NCI-H146 (cell line): ENCODE measurements around the gene PLEKHH3.

Experiments
- DNase-seq: peaks from one replicate; lab custom pipeline; 2025; lab: John Stamatoyannopoulos, UW

The PLEKHH3 gene

DNA sequence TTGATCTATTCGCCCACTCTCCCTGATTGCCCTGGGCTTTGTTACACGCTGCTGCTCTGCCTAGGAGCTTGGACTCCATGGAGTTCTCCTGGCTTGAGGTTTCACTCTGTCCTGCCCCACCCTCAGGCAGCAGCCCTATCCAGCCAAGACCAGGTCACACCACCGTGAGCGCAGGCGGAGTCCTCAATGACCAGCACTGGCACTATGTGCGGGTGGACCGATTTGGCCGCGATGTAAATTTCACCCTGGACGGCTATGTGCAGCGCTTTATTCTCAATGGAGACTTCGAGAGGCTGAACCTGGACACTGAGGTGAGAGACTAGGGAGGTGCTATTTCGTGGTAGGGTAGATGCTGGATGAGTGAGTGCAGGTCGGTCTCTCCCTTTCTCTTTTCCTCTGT lies 9.0 kb upstream of the PLEKHH3 start:
- DNase-seq: no peak

DNA sequence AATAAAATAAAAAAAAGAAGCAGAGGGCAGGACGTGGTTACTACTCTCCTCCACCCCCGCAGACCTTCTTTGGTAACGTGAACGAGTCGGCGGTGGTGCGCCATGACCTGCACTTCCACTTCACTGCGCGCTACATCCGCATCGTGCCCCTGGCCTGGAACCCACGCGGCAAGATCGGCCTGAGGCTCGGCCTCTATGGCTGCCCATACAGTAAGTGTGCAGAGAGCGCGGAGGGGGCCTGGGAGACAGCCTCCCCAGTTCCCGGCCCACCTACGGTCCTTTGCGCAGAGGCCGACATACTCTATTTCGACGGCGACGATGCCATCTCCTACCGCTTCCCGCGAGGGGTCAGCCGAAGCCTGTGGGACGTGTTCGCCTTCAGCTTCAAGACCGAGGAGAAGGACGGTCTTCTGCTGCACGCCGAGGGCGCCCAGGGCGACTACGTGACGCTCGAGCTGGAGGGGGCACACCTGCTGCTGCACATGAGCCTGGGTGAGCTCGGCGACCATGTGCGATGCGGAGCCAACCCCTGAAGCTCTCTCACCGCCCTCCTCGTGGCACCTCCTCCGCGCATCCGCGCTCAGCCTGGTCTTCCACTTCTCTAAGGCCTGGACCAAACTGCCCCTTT lies 8.2 kb upstream of the PLEKHH3 start:
- no peak for DNase-seq

DNA sequence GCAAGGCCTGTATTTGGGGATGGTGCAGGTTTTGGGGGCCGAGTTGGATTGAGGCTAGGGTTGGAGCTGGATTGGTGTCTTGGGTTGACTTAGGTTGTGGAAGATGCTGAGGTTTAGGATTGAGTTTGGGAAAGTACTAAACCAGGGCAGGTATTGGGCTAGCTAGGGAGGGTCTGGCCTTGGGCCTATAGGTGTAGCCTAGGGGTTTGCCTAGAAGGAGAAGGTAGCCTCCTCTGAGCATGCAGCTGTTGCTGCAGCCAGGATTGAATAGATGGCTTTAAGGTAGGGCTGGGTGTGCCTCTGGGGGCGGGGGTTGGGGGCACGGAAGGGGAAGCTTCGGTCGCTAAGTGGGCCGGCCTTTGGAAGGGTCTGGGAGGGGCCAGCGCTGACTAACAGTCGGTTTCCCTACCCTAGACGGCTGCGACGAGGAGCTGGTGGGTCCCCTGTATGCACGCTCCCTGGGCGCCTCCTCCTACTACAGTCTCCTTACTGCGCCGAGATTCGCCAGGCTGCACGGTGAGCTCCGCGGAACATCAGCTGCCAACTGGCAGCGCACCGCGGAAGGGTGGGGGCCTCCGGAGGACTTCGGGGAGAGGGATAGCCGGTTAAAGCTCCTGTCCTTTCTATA lies 6.7 kb upstream of the PLEKHH3 start:
- no peak for DNase-seq

DNA sequence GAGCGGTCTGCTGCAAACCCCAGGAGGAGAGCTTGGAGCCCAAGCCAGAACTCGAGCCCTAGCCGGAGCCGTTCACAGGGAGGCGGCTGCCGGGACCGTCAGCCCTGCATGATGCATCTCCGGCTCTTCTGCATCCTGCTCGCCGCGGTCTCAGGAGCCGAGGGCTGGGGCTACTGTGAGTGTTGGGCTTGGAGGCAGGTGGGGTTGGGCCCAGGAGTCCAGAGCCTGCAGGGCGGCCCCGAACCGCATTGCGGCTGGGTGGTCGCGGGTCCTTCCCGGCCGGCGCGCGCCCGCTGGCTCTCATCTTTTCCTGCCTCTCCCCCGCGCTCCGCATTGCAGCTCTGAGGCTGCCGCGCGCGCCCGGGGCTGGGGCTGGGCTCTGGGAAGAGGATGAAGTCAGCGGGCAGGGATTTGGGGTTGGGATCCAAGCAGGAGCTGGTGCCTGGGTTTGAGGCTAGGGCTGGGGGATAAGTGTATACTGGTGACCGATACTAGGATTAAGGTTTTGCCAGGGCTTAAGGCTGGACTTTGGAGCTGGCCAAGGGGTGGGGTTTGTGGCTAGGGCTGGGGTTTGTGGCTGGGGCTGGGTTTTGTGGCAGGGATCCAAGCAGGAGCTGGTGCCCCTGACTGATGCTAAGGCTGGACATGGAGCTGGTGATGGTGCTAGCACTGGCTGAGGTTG lies 6.1 kb upstream of the PLEKHH3 start:
- peak; percentile 58 for DNase-seq

DNA sequence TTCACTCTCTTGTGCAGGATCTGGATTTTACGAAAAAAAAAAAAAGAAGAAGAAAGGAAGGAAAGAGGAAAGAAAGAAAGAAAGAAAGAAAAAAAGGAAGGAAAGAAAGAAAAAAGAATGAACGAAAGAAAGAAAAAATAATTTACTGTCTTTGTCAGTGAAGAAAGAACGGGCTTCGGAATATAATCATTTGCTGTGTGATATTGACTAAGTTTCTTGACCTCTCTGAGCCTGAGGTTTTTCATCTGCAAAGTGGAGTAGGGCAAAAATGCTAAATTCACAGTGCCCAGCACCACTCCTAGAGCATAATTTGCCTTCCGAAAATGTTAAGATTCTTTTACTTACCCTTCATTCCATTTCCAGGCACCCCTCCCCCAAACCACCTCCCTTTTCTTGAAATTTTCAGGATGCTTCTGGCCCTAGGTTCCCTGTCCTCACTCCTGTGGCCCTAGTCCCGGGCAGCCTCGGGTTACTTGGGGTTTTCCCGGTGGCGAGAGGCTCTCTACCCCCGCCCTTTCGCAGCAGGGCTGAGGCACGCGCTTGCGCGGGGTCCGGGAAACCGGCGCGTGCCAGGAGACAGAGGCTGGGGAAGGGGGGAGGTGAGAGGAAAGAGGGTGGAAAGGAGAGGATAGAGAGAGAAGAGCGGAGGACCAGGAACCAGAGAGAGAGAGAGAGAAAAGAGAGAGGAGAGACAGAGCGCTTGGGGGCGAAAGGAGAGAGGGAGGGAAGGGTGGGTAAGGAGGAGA lies 5.4 kb upstream of the PLEKHH3 start, which contains the start of gene CNTNAP1:
Gene CNTNAP1, plus strand, starts transcription at position 556 of the 746 bp plus-strand sequence. CDS start 299 bp downstream, outside the sequence.
- DNase-seq: peak; percentile 58

DNA sequence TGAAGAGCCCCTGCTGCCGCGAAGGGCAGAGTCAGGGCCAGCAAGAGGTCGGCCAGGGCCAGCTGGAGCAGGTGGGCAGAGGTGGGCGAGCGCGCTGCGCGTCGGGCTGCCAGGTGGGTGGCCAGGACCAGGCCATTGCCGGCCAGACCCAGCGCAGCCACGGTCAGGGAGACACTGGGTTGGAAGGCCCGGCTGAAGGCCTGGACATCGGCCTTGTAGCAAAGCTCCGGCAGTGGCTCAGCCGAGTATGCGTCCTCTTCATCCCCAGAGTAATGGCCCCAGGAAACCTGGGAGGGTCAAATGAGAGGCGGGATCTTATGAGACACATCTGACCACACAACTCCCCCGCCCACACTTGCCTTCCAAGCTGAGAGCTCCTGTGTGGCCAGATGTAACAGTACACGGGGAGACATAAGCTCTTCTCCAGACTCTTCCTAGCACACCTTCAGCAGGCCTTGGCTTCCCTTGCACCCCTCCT lies 3.6 kb upstream of the PLEKHH3 start:
- DNase-seq: peak; percentile 75

DNA sequence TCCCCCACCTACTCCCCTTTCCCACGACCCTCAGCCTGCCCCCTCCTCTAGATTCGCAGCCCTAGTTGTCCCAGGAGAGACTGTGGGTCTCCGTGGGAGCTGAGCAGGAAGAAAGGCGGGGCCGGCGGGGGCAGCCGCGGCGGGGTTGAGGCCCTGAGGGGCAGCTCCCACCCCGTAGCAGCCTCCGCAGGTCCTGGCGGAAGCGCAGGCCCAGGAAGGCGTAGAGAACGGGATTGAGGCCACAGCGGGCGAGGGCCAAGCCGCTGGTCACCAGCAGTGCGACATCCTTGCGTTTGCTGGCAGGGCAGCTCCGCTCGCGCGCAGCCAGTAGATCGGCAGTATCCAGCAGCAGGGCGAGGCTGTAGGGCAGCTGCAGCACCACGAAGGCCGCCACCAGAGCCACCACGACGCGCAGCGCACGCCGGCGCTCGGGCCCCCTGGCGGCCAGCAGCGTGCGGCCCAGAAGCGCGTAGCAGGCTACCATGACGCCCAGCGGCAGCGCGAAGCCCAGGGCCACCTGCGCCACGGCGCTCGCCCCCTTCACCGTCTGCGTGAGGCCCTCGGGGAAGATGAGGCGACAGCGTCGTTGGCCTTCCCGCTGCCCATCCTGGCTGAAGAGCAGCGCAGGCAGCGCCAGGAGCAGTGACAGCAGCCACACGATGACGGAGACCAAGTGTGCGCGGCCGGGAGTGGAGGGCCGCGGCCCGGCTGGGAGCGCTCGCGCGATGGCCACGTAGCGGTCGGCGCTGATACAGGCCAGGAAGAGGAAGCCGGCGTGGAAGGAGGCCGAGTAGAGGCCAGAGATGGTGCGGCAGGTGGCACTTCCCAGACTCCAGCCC lies 2.9 kb upstream of the PLEKHH3 start:
- peak; percentile 82 for DNase-seq

DNA sequence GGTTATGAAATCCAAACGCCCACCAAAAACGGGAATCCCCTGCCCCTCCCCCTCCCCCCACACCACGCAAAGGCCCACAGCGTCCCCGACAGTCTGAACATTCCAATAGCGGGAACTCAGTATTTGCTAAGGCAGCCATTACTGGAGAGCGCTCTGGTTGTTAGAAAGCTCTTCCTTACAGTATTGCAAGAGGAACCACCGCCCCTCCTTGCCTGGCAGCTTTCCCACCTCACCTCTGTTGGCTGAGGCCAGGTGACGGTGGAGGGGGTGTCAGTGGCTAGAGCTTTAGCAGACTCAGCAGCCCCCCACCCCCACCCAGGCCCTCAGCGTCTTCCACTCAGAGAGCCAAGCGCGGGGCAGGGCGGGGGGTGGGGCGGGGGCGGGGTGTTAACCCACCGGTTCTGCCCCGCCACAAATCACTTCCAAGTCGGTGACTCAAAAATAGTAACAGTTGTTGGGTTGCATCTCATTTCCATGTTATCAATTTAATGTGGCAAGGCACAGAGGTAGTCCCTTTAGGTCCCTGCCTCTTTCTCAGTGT lies 2.2 kb upstream of the PLEKHH3 start:
- peak; percentile 69 for DNase-seq

DNA sequence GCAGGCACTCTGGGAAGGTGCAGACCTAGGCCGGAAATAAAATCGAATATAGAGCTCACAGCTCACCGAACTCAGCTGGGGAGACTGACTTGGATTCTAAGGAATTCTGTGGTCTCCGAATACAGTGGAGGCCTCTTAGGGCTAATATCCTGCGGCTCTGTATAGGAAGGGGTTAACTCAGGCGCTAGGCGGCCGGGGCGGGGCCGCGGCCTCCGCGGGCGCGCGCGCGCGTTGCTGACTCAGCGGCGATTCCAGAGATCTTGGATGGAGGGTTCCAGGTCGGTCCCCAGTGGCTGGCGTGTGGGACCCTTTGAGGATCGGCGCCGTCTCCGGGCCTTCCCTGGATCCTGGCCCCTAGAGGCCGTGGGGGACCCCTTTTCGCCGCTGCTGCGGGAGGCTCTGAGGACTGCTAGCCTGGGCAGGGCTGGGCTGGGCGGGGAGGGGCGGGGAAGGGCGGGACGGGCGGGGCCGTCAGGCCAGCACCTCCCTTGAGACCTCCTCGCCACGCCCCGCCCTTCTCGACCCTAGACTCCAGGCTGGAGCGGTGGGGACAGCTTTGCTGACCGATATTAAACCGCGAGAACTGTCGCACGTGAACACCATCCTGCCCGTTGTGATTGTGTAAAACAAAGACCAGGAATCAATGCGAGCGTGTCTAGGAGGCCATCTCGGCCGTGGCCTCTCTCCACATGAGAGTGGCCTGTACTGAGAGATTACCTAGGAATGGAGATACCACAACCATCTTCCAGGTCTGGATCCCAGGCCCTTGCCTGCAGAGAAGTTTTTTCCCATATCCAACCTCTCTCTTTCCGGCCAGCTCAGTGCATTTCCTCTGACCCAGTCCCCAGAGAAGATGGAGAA lies 1.4 kb upstream of the PLEKHH3 start:
- peak; percentile 95 for DNase-seq

DNA sequence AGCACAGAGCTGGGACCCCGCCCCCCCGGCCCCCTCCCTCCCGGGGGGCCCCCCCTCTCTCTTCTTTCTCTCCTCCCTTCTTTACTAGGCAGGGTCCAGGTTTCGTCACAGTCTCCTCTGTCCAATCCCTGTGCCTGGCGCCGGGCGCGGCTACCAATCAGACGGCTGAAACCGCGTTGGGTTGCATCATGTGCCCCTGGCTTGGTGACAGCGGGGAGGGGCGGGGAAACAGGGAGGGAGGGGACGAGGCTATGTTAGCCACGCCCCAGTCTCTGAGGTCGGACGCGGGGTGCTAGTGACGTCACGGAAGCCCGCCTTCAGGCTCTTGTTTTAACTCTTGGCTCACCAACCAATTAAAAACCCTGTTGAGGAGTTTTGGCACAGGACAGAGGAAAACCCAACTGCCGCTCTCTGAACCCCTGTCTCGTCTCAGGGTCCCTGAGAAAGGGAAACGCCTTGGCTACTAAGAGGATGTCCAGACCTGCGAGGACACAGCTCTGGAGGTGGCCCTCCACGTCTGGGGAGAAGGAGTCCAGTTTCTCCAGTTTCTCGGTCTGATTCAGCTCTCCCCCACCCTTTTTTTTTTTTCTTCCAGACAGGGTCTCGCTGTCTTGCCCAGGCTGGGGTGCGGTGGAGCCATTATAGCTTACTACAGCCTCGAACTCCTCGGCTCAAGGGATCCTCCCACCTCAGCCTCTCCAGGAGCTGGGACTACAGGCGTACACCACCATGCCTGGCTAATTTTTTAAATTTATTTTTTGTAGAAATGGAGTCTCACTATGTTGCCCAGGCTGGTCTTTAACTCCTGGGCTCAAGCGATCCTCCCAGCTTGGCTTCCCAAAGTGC lies 441 bp upstream of the PLEKHH3 start:
- peak; percentile 99 for DNase-seq

DNA sequence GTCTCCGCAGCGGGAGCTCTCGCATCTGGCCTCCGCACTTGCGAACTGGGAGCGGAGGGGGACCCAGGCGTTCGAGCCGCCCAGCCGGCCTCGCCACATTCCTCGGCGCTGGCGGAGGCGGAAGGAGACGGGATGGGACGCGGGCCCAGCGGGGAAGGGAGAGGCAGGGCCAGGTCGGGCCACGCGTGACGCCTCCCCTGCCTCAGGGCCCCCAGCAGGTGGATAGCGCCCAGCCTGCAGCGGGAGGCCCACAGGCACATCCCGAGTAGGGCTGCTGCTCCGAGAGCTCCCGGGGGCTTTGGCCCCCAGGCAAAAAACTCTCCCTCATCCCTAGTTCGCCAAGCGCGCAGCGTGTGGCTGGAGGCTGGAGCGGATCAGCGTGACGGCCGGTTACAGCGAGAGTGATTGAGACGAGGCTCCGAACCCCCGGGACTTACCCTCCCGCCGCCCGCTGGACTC lies 800 bp downstream of the PLEKHH3 start:
- peak; percentile 57 for DNase-seq

DNA sequence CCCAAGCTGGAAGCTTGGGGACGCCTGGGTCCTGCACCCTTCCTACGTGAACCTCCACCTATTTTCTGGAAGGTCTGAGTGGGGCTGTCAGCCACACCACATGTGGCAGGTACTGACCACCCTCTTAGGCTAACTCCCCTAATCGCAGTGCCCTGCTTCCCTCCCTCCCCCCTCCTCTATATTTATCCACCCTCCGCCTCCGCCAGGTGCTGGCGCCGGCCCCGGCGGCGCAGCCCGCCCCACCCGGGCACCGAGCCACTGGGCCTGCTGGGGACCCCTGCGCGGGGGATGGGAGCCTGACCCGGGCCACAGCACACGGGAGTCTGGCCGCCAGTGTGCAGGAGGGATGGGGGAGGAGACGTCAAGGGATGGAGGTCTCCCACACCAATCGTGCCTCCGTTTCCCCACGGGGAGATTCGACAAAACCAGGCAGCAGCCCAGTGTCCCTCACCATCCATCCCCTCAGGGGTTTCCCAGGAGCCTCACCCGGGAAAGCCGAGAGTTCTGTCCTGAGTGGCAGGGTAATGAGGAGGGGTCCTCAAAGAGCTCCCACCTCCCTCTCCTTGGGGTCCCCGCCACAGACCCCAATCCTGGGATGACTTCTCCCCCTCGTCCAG lies 1.3 kb downstream of the PLEKHH3 start:
- DNase-seq: peak; percentile 70

DNA sequence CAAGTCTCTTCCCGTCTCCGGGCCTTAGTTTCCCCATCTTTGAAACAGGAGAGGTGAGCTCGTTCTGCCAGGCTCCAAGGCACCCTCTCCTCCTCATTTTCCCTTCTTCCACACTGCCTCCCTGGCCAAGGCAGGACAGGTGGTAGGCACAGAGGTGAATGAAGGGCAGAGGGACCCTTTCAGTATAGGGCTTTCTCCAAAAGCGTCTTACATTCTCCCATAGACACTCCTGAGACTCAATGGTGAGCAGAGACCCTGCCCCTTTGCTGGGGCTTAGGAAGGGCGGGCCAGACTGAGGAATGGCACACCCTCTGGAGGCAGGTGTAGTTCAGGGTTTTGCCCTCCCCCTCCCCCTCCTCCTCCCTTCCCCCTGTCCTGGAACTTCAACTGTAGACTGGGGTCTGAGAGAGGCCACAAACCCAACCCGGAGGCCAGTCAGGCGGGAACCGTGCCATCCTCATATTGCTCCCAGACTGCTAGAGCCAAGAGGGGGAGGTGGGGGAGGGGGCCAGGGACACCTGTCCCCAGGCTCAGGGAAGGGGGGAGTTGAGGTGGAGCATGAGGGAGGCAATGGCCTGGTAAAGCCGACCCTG lies 1.9 kb downstream of the PLEKHH3 start:
- DNase-seq: peak; percentile 71

DNA sequence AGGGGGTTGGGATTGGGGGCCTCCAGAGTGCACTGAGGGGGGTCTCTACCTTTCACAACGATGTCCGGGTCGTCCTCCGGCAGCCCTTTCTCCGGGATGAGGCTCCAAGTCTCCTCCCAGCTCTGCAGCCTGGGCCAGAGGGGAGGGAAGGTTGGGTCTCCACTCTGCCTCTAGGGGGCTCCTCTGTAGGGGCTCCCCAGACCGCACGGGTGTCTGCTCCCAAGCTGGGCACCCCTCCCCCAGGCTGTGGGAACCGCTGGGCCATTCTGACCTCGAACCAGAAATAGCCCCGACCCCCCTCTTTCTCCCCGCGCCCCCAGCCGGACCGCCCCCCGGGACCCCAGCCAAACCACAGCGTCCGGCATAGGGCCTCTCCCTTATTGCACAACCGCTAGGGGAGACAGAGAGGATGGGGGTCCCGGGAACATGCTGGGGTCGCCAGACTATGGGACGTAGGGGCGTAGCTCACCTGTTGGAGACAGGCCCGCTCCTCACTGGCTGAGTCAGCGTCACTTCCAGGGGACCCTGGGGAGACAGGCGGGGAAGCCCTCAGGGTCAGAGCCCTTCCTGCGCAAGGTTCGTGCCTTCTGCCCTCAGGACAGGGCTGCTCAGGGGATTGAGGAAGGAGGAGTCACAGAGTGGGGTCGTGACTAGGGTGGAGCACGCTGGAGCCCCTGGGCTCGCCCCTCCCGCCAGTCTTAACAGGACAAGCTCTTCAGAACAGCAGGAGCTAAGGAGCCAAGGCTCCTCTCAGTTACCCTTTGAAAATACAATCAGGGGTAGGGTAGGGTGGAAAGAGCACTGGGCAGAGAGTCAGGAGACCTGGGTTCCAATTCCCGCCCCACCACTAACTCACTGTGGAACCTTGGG lies 2.7 kb downstream of the PLEKHH3 start:
- DNase-seq: no peak

DNA sequence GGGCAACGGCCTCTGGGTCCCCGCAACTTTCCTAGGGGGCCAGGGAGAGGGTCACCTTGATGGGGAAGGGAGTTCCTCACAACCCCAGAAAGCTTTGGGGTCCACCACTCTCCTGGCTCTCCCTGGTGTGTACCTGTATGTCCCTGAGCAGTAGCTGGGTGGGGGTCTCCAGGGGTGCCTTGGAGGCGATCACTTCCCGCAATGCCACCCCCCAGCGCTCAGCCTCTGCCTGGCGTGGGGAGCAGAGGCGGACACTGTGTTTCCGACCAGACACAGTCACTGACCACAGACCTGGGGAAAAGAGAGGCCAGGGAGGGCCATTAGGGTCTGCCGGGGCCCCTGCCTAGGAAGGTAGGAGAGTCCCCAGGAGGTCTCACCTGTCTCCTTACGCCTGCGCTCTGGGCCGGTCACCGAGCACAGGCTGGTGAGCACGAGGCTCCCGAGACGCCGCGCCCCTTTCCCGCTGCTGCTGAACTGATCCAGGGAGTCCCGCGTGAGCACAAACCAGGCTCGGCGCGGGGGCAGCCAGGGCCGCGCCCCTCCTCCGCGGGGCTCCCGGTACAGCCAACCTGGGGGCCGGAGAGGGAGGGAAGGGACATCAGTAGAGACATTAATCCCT lies 3.4 kb downstream of the PLEKHH3 start:
- DNase-seq: no peak

DNA sequence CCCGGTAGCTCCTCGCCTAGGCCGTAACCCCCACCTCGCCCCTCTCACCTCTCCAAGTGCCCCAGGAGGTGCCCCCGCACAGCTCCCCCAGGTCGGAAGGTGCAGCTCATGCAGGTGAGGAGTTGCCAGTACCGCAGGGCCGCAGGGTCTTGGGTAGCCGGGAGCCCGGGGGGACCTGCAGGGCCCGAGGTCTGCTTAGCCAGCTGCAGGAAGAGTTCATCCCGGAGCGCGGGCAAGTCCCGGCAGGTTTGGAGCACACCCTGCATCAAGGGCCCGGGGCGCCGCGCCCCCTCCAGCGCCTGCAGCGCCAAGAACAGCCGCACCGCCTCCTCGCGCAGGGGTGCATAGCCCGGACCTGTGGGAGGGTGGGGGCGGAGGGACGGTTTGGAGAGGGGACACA lies 4.8 kb downstream of the PLEKHH3 start:
- no peak for DNase-seq
